Caki2 (cell line): ENCODE measurements around the gene PAQR3. TPM values are rescaled to one million over a fixed set of nuclear protein-coding genes. Genes with fewer than 3 reads are reported as not detected.
"Not testable (repeated sequence)": the region's sequence is repeated elsewhere in the genome, so short reads cannot be mapped to it uniquely, and the experiment has no call there.

Experiments
- DNase-seq: peaks from one replicate; pipeline ENCODE4 v3.0.0-alpha.2; 2015; ENCODE audit warnings: low read depth
- in situ Hi-C: cut with HindIII; loops from 2 replicates; pipeline ENCODE4 v1.10.0; 2016; ENCODE audit warnings: low sequenced_read_pairs, low pct_unique_long_range_greater_than_20kb, mixed read lengths
- total RNA-seq: library from RNA; depleted of rRNA; stranded (reverse); fragments of >200 nt; shearing (Covaris generic); gene quantifications from 2 replicates; pipeline ENCODE4 v1.2.3, GENCODE V29; 2014; ENCODE audit warnings: low replicate concordance

Gene PAQR3
- total RNA-seq, 1 experiment from 2014 or later: 31.0 TPM

DNA sequence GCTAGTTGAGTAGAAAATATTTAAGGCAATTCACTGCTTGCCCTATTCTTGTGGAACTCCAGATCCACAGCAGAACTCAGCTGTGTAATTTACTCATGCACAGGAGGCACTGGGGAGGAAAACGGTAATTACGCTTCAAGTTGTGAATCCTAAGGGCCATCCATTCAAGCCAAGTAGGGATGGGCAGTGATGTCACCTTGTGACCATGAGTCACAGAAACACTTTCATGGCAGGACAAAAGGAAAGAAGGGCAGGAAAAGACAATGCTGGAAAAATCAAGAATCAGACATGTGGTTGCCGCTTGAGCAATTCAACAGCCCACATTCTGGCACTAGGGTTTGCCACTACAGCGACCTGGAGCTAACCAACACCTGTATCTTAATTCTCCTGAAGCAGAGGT lies 1.4 kb downstream of the PAQR3 start:
- peak; percentile 73 for DNase-seq
- in situ Hi-C loops: no loop called here

DNA sequence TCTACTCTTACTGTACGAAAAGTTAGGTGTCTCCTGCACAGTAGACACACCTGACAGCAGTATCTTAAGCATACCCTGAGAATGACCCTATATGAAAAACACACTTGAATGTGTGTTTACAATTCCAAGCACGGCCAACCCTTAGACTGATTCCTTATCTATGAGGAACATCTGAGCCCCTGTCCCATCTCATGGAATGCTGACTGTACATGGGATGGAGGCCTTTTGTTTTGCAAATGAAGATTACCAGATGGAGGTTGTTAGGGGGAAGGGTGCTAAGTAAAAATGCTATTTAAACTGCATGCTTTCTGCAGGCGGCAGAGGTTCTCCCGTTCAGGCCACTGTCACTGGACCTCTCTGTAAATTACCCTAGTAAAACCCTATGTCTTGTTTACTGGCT lies 2.2 kb downstream of the PAQR3 start:
- in situ Hi-C loops: no loop called here
- no peak for DNase-seq

GRCh38 chr4:78930016-78930629 lies 9.1 kb downstream of the PAQR3 start:
- in situ Hi-C loops: no loop called here
- no peak for DNase-seq

DNA sequence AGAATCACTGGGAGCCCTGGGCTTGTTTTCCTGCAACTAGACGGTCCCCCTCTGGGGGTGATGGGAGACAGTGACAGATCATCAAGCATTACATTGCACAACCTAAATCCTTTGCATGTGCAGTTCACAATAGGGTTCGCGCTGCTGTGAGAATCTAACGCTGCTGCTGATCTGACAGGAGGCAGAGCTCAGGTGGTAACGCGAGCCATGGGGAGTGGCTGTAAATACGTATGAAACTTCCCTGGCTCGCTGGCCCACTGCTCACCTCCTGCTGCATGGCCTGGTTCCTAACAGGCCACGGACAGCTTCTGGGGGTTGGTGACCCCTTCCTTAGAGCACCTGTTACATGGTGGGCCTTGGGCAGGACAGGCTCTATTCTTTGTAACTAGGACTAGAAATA lies 10.4 kb downstream of the PAQR3 start:
- in situ Hi-C loops: no loop called here
- DNase-seq: no peak

DNA sequence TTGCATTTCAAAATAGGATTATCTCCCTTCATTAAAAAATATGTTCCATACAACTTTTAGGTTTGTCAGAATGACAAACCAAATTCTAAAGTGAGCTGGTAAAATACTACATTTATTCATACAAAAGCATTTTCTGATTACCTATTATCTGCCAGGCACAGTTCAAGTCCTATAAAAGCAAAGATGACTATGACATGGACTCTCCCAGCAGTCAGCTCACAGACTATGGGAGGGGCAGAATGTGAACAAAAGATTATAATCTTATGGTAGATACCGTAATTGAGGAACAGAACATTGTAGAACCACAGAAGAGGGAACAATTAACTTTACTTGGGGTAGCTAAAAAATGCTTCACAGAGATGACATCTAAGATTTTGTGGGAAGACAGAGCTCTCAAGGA lies 12.4 kb downstream of the PAQR3 start:
- in situ Hi-C loops: no loop called here
- DNase-seq: no peak

DNA sequence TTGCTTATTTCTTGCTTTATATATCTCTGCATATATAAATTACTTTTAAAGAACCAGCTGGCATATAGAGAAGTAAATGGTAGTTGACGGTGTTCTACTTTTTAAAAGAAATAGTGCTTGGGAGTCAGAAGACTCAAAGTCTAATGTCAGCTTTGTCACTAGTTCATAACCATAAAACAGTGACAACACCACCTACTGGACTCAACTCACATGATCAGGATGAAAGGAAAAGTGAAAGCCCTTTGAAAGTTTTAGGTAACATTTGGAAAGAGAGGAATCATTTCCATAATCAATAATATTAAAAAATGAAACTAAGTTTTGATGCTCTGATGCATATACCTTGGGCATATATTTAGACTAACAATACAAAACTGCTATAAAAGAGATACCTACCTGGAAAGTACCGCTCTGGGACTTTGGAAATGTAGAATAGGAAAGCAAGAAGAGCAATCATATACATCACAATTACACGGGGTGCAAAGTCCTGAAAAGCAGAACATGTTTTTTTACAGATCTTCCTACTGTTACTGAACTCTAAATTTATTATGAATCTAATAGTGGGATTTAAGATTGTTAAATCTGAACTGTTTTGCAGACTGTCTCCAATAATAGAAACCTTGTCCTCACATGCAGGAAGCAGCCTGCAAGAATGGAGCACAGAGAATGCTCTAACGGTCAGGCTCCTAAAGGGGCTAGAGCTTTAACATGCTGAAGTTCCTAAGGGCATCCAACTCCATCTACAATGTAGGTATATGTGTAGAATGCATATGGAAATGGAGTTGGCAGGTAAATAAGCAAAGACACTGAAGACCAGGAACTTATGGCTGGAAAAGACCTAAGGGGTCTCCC lies 15.6 kb downstream of the PAQR3 start:
- in situ Hi-C loops: no loop called here
- no peak for DNase-seq

GRCh38 chr4:78922207-78922606 lies 17.0 kb downstream of the PAQR3 start:
- in situ Hi-C loops: no loop called here
- no peak for DNase-seq

- in situ Hi-C loops: no loop called here
- DNase-seq: no peak
Observed at GRCh38 chr4:78910612-78911011, 28.6 kb downstream of the PAQR3 start.

GRCh38 chr4:78908974-78909373 lies 30.3 kb downstream of the PAQR3 start:
- DNase-seq, in situ Hi-C loops: not testable (repeated sequence)

- in situ Hi-C loops: no loop called here
Observed at GRCh38 chr4:78907638-78908037, 31.6 kb downstream of the PAQR3 start.

DNA sequence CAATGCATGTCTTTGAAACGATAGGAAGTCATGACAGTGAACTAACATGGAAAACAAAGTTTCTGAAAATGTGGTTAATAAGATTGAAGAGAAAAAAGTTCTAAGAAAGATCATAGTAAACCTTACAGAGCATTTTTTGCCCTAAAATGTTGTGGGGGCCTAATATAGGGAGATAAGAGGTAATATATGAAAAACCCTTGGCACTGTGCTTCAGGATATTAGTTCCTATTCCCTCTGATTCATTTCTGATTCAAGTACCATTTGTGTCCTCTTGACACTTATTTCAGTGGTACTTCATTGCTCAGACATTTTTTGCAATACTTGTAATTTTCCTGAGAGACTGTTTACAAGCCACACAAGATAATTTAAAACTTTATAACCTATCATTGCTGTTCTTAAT lies 35.1 kb downstream of the PAQR3 start:
- no peak for DNase-seq
- in situ Hi-C loops: no loop called here

More at GRCh38 chr4:78907638-78908037, 31.6 kb downstream of the PAQR3 start:
- DNase-seq: no peak

GRCh38 chr4:78902298-78902697 lies 36.9 kb downstream of the PAQR3 start:
- no peak for DNase-seq
- in situ Hi-C loops: no loop called here

- DNase-seq: no peak
- in situ Hi-C loops: no loop called here
Observed at GRCh38 chr4:78901882-78902281, 37.4 kb downstream of the PAQR3 start.

- no peak for DNase-seq
- in situ Hi-C loops: no loop called here
Observed at GRCh38 chr4:78899302-78899701, 39.9 kb downstream of the PAQR3 start.

GRCh38 chr4:78889955-78890354 lies 49.3 kb downstream of the PAQR3 start:
- DNase-seq: no peak
- in situ Hi-C loops: no loop called here

GRCh38 chr4:78885598-78885997 lies 53.6 kb downstream of the PAQR3 start:
- in situ Hi-C loops: no loop called here
- no peak for DNase-seq

GRCh38 chr4:78880874-78881492 lies 58.3 kb downstream of the PAQR3 start:
- DNase-seq: no peak
- in situ Hi-C loops: no loop called here

GRCh38 chr4:78878031-78878430 lies 61.2 kb downstream of the PAQR3 start:
- in situ Hi-C loops: no loop called here
- no peak for DNase-seq

DNA sequence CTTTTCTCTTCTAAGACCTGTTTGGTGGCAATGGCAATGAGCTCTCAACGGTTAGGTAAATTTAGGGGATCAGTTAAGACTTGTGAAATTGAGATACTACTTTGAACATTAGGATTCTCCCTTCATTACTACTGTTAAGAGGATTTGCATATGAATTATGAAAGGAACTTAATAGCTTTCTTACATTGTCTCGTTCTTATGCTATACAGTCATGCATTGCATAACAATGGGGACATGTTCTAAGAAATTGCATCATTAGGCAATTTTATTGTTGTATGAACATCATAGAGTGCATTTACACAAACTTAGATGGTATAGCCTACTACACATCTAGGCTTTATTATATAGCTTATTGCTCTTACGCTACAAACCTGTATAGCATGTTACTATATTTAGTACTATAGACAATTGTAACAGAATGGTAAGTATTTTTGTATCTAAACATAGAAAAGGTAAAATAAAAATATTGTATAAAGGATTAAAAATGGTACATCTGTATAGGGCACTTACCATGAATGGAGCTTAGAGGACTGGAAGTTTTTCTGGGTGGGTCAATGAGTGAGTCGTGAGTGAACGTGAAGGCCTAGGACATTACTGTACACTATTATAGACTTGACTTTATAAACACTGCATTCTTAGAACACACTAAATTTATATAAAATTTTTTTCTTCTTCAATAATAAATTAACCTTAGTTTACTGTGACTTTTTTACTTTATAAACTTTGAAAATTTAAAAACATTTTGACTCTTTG lies 62.5 kb downstream of the PAQR3 start:
- no peak for DNase-seq
- in situ Hi-C loops: no loop called here
